Mucosa of descending colon (tissue), 3 donors: ENCODE data around the gene UBC. TPM values are rescaled to one million over a fixed set of nuclear protein-coding genes. Genes with fewer than 3 reads are reported as not detected.
"Not testable (repeated sequence)": the region's sequence is repeated elsewhere in the genome, so short reads cannot be mapped to it uniquely, and the experiment has no call there.

Experiments used
- ATAC-seq: fragments of 200-7000 bp; cut with Tn5 transposase; one replicate; pipeline ENCODE4 v1.9.1; 2020; ENCODE audit warnings: mild to moderate bottlenecking, moderate library complexity
- DNase-seq, 3 donors: peaks; one replicate each; pipeline ENCODE4 v3.0.0-alpha.2; 2020
- H3K36me3 ChIP-seq: fragments of 200-600 bp; one replicate; pipeline ENCODE4 v1.8.0; 2021; ENCODE audit warnings: low read depth, mild to moderate bottlenecking
- H3K4me1 ChIP-seq: fragments of 200-600 bp; one replicate; pipeline ENCODE4 v1.8.0; 2021; ENCODE audit warnings: low read depth, mild to moderate bottlenecking
- H3K4me3 ChIP-seq: fragments of 200-600 bp; one replicate; pipeline ENCODE4 v1.8.0; 2021; ENCODE audit warnings: mild to moderate bottlenecking
- H3K9me3 ChIP-seq: fragments of 200-600 bp; one replicate; pipeline ENCODE4 v1.8.0; 2021; ENCODE audit warnings: mild to moderate bottlenecking
- CTCF ChIP-seq: fragments of 200-600 bp; IDR thresholded peaks from one replicate; pipeline ENCODE4 v1.8.0; 2022; ENCODE audit warnings: antibody characterized with exemption, mild to moderate bottlenecking
- intact Hi-C, 2 donors: fragments of 100-400 bp; cut with DNase I in 1 of 2; cut with micrococcal nuclease in 1 of 2; formaldehyde crosslinking; loops; one replicate each; pipeline versions ENCODE4 v1.11.0 to v1.11.1; 2022; cut with DNase I, micrococcal nuclease
- total RNA-seq, 3 donors: library from RNA; stranded (reverse); fragmentation: NEBNext Ultra II Directional in 2 of 3; extraction: Animal tissue kit (Norgen Biotek cat#: 25700) in 2 of 3; gene quantifications; one replicate each; pipeline versions ENCODE4 v1.2.1 to v1.2.4, GENCODE V29; 2021 to 2023
- donor health status: DM: no; HTN: no; CAD: no; lungs with moderate emphysema.
- donor health status: DM: no; HTN: no; CAD: no.
- donor health status: DM: no; HTN: yes; CAD: no.

UBC gene
- total RNA-seq, 3 donors from 2014 or later = 1,242 to 1,563 (median 1,498) TPM

GRCh38 chr12:124930586-124930985 is 16.1 kb upstream of the UBC start:
- ATAC-seq (no peak), DNase-seq (peak in 1 of 3 donors; percentile 2)
- no peaks in the 10 kb centered on the region for H3K9me3 ChIP-seq
- intact Hi-C loops = no loop called here
- peaks cover 7% of the 10 kb centered on the region for H3K4me1 ChIP-seq
- no peaks in the 10 kb centered on the region for H3K36me3 ChIP-seq
- no peak for TF ChIP-seq CTCF
- no peak overlapping the region for H3K4me3 ChIP-seq

GRCh38 chr12:124929649-124930419 is 15.4 kb upstream of the UBC start:
- no peak overlapping the region for H3K4me3 ChIP-seq
- peaks cover 7% of the 10 kb centered on the region for H3K4me1 ChIP-seq
- ATAC-seq (no peak), DNase-seq (peak in 1 of 3 donors; percentile 18)
- TF ChIP-seq CTCF = no peak
- no peaks in the 10 kb centered on the region for H3K36me3 ChIP-seq
- no peaks in the 10 kb centered on the region for H3K9me3 ChIP-seq
- intact Hi-C loops = no loop called here

- no peak for TF ChIP-seq CTCF
- no peak overlapping the region for H3K4me3 ChIP-seq
- intact Hi-C loops = no loop called here
- H3K36me3 ChIP-seq = no peaks in the 10 kb centered on the region
- H3K9me3 ChIP-seq = no peaks in the 10 kb centered on the region
- DNase-seq (peak in 2 of 3 donors; percentile 35 to 53), ATAC-seq (no peak)
- peaks cover 7% of the 10 kb centered on the region for H3K4me1 ChIP-seq
Measured at GRCh38 chr12:124928912-124929530, 14.6 kb upstream of the UBC start.

- Histone ChIP-seq H3K4me1 (peaks cover 7% of the 10 kb centered on the region), H3K9me3 (no peaks in the 10 kb centered on the region), H3K36me3 (no peaks in the 10 kb centered on the region), H3K4me3 (no peak overlapping the region)
- DNase-seq = peak; percentile 75 to 92 (median 86)
- intact Hi-C loops = no loop called here
- ATAC-seq = peak; percentile 91
- TF ChIP-seq CTCF = no peak
Measured at GRCh38 chr12:124928095-124928911, 13.9 kb upstream of the UBC start.

- ATAC-seq (peak; percentile 85), DNase-seq (peak; percentile 91 to 95 (median 95))
- TF ChIP-seq CTCF = no peak
- no peaks in the 10 kb centered on the region for H3K9me3 ChIP-seq
- H3K4me1 ChIP-seq = peaks cover 7% of the 10 kb centered on the region
- H3K36me3 ChIP-seq = no peaks in the 10 kb centered on the region
- H3K4me3 ChIP-seq = peak overlapping the region; percentile 17
- intact Hi-C loops = no loop called here
Measured at GRCh38 chr12:124927201-124928094, 13.0 kb upstream of the UBC start.

GRCh38 chr12:124925782-124926181 is 11.3 kb upstream of the UBC start:
- intact Hi-C loops, DNase-seq, H3K9me3 ChIP-seq, H3K36me3 ChIP-seq, H3K4me3 ChIP-seq, ATAC-seq: not testable (repeated sequence)
- peaks cover 18% of the 10 kb centered on the region for H3K4me1 ChIP-seq
